A673 (cell line): ENCODE measurements around the gene BPIFA3.

ENCODE experiments used
- EZH2 ChIP-seq: fragments of 200-600 bp; sonication (generic); IDR thresholded peaks from 2 replicates; pipeline ENCODE4 v1.6.1; 2017; ENCODE audit warnings: borderline replicate concordance, low read depth, mild to moderate bottlenecking, mixed read lengths, antibody characterized with exemption, low read length; ENCODE audit not compliant: poor library complexity, severe bottlenecking
- TF ChIP-seq, protein P1 (sequence below): fragments of 300-800, 200-600 bp; sonication (generic); conservative IDR thresholded peaks from 2 replicates; pipeline ENCODE4 v1.5.1; 2017; ENCODE audit warnings: low read depth, mild to moderate bottlenecking, antibody characterized with exemption, low read length, moderate library complexity, mixed read lengths

GRCh38 chr20:33255005-33255404 lies 37.9 kb downstream of the BPIFA3 start:
- TF ChIP-seq, protein P1, sequence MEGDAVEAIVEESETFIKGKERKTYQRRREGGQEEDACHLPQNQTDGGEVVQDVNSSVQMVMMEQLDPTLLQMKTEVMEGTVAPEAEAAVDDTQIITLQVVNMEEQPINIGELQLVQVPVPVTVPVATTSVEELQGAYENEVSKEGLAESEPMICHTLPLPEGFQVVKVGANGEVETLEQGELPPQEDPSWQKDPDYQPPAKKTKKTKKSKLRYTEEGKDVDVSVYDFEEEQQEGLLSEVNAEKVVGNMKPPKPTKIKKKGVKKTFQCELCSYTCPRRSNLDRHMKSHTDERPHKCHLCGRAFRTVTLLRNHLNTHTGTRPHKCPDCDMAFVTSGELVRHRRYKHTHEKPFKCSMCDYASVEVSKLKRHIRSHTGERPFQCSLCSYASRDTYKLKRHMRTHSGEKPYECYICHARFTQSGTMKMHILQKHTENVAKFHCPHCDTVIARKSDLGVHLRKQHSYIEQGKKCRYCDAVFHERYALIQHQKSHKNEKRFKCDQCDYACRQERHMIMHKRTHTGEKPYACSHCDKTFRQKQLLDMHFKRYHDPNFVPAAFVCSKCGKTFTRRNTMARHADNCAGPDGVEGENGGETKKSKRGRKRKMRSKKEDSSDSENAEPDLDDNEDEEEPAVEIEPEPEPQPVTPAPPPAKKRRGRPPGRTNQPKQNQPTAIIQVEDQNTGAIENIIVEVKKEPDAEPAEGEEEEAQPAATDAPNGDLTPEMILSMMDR = no peak
- TF ChIP-seq EZH2 = no peak
